ENCODE data around the gene LUZP1.

Gene LUZP1

DNA sequence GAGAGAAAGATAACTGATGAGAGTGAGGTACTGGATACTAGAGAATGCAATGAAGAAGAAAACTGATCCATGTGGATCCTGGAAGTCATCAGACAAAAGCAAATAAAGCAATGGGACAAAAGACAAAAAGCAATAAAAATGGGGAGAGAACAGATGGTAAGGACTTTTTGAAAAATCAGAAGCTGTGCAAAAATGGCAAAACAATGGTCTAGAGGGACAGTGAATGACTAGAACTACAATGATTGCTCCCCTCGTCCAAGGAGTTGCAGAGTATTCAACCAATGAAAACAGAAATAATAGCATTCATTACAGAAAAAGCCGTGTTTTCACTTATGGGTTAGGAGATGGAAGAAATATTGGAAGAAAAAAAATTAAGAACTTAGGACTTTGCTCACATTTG lies 18.5 kb downstream of the LUZP1 start:
- no peak for DNase-seq

DNA sequence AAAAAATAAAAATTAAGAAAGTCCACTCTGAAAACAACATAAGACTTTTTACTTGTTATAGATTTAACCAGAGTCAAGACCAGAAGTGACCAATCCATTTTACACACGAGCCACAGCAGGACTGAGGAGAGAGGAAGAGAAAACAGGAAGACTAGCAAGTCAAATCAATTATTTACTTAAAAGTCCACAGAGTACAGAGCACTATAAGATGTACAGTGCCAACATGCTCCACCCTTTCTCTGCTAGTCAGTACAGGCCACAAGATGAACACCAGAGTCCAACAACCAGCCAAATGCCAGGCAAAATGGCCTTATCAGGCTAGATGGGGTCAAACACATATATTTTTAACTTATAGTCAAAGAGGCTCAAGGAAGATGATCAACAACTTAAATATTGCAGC lies 19.5 kb downstream of the LUZP1 start:
- no peak for DNase-seq

DNA sequence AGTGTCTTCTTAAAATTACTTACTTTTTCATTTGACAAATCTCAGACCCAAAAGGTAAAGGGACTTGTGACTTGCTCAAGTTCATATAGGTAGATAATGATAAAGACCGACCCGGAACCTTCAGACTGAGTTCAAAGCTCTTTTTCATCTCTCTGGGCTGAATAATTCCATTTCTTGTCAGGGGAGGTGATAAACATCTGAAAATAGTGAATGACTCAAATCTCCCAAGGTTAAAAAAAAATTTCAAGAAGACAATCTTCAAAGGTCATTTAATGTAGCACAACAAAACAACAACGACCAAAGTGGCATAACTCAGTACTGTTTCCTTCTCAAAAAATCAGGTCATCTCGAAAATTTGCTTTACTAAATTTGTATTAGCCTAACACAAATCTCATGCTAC lies 20.6 kb downstream of the LUZP1 start:
- DNase-seq, result no peak

DNA sequence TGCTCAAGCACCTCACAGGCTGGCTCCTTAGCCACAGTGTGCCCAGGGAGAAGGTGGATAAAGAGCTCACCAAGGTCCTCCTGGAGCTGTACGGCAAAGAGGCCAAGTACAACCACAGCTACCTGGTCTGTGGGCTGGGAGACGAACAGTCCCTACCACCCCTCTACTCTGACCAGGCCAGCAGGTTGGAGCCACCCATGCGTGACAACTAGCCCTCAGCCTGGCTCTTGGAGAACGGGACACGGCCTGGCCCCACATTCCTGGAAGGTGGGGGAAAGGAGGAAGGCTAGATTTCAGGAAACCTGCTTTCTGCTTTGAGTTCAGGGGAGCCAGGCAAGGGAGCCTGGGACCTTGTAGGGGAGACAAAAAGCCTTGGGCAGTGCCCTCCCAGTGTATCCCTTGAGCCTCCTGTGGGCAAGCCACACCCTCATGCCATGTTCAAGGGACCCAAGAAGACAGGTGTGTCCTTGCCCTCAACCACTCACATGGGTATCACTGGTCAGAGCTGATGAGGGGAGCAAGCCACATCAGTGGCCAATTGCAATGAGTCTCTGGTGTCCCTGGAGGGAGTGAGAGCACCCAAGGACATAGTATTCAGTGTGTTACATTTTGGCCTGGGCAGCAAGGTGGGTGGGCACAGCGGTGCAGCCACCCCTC lies 27.6 kb downstream of the LUZP1 start:
- no peak for DNase-seq

DNA sequence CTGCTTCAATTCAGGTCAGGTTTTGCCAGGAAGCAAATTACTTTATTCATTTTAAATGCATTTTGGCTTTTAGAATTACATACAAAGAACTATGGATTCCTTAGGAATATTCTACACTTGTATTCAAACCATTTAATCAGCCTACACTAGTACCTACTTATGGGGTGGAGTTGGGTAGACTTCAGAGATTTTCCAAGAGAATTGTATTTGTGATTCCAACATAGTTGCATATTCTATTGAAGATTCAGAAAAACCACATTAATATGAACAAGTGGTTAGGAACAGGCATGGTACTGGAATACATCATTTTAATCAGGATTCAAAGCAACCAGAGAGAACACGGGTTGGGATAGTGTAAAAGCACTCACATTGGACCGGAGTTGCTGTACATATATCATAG lies 33.4 kb downstream of the LUZP1 start:
- DNase-seq, result no peak

DNA sequence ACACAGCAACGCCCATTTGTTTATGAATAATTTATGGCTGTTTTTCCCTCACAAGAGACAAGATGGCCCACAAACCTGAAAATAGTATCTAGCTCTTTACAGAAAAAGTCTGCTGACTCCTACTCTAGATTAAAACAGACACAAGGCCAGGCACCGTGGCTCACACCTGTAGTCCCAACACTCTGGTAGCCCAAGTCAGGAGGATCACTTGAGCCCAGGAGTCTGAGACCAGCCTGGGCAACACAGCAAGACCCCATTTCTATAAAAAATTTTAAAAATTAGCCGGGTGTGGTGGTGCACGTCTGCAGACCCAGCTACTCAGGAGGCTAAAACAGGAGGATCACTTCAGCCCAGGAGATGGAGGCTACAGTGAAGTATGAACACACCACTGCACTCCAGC lies 34.6 kb downstream of the LUZP1 start:
- DNase-seq, result no peak

DNA sequence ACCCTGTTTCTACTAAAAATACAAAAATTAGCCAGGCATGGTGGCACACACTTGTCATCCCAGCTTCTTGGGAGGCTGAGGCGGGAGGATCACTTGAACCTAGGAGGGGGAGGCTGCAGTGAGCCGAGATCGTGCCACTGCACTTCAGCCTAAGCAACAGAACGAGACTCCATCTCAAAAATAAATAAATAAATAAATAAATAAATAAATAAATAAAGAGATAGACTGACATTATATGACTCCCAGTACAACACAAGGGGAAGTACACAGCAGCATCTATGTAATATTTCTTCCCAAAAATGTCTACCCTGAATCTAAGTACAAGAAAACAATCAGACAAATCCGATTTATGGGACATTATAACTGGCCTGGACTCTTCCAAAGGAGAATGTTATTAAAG lies 35.1 kb downstream of the LUZP1 start:
- DNase-seq, result no peak

DNA sequence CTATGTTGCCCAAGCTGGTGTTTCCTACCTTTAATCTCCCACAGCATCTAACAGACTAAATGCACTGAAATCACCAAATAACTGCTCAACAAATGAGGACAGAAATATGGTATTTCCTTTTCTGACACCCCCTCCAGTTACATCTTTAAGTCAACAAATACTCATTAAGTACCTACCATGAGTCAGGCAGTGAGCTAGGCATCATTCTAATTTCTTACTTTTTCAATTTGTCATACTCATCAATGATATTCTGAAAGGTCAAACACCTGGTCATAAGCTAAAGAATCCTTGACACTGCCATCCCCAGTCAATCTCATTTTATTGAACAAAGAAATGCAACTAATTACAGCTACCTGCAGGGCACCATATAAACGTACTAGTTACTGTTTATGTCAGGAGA lies 36.6 kb downstream of the LUZP1 start:
- DNase-seq, result no peak

DNA sequence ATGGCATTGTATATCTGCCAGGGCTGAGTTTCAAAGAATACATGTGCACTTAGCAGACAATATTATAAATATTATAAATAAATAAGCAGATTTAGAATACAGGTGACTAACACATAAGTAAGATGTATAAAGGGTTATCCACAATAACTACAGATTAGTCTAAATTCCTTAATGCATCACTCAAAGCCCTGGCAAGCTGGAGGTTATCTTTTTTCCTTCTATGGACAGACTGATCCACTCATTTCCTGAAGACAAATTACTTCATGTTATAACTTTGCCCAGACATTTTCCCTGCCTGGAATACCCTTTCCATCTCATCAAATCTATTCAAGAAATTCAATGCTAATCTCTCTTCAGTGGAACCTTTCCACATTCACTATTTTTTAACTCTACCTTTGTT lies 38.8 kb downstream of the LUZP1 start:
- no peak for DNase-seq

DNA sequence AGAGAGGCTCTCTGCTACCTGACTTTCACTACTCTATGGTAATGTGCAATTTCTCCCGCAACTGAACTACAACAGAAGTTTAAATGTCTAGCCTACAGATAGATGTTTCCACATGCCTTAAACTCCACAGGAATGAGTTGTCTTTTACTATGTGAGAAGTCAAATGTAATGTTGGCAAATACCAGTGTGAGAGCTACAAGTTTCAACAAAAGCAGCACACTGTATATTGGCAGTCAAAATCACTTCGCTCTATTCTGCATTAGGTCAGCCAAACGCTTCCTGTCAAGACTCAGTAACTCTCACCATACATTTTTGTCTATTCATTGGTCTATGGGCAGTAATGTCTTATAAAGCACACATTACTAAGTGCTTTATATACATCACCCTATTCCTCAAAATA lies 41.9 kb downstream of the LUZP1 start:
- DNase-seq, result no peak

DNA sequence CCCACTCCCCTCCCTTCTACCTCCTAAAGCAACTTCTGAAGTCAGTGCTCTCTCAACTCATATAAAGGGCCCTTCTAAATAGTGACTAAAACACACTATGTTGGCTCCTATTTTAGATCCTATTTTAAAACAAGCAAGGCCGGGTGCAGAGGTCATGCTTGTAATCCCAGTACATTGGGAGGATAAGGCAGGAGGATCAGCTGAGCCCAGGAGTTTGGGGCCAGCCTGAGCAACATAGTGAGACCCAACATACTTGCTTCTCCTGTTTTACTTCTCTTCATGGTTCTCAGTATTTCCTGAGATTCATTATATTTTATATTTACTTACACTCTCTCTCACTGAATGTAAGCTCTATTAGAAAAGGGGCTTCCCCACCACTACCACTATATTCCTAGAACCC lies 42.5 kb downstream of the LUZP1 start:
- no peak for DNase-seq

DNA sequence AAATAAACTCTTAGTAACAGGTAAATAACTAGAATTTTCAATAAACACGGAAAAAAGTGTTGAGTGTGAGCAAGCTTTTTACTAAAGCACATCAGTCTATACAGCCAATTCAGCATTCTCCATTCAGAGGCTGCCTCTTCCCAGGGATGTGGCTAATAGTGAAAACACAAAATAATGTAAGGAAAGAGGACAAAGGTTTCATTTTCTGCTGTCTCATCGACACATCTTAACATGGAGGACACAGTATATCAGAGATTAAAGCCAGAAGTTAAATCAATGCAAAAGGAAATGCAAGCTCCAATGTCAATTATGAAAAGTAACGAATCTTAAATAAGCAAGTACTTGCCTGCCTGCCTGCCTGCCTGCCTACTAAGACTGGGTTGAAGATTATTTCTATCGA lies 43.2 kb downstream of the LUZP1 start:
- no peak for DNase-seq

DNA sequence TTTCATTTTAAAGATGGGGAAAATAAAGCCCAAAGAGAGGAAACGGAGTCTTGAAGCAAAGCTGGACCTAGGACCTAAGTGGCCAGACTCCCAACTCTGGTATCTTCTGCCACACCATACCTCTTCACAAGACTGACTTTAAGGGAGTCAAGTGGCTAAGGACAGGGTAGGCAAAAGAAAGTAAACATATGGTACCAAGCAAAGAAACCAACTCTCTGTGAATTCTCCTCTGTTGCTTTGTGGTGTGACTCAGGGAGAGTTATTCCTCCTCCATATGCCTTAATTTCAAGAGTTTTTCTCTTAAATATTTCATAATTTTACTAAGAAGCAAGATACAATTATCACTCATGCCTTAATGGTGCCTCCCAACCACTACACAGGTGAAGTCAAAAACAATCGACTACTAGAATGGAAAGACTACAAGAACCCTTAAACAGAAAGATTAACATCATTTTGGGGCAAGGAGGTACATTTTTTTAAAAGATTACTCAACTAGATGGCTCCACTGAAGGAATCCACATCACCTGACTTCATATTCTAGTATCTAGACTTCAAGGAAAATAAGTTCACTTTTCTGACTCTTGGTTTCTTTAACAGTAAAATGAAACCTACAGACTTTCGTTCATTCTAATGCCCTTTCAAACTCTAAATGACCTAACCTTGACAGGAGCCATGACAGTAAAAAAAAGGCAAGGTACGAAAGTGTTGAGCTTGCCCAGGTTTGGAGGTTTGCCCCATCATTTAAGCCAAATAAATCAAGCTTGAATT lies 44.2 kb downstream of the LUZP1 start:
- no peak for DNase-seq

DNA sequence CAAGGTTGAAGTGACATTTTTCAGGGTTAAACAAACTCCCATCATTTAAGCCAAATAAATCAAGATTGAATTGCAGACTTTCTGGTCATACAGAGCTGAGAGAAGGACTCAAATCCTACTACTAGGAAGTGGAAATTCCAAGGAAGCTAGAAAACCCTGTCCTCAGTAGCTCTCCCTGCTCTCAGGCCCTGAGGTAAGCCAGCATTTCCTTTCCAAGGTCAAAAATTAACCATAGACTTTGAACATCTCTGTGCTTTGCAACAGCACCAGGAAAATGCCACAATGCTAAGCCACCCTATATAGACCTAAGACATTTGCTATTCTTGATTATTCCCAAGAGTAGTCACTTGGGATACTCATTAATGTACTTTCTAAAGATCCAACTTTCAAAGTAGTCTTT lies 45.1 kb downstream of the LUZP1 start:
- DNase-seq, result no peak

DNA sequence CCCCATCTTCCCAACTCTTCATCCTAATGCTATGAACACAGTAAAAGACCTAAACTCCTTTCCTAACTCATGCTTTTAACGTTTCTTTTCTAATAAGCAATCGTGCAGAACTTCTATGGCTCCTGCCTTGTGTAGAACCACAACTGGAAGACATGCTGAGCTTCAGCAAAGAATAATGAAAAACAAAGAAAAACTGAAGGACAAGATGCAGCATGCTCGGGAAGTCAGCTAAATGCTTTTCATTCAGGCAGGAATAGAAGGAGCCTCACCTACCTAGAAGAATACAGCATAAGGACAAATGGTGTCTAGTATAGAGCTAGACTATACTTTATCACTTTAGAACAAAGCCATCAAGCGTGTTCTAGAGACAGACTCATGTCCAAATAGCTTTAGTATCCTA lies 45.9 kb downstream of the LUZP1 start:
- DNase-seq, result no peak

DNA sequence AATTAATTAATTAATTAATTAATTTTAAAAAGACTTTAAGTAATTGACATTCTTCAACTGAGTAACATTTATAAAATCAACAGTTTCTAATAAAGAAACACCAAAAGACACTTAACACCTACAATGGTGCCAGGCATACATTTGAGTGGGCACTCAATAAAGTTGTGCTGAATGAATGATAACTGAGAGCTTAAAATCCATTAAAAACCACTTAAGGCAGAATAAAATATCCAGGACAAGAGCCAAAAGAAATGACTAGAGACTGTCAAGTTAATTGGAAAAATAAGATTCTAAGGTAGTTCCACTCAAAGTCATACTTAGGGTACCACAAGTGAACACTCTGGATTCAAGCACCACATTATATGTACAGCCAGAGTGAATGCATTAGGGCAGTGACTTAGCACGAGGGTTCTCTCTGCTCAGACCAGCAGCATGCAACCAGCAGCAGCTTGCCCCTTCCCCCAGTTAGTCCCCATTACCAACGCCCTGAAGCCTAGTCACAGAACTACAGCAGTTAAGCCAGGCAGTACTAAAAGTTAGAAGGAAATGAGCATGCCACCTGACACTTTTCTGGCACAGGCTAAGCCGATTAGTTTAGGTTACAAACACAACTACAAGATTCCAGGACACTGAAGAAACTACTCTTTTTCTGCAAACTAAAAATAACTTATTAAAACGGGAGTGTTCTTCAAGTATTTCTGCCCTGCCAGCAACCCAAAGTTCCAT lies 46.5 kb downstream of the LUZP1 start:
- no peak for DNase-seq

DNA sequence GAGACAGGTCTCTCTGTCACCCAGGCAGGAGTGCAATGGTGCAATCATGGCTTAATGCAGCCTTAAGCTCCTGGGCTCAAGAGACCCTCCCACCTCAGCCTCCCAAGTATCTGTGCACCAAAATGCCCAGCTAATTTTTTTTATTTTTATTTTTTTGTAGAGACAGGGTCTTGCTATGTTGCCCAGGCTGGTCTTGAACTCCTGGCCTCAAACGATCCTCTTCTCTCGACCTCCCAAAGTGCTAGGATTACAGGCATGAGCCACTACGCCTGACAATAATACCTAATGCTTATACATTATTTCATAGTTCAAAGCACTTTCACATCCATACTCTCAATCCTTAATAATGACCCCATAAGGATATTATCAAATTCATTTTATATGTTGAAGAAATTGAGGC lies 48.3 kb downstream of the LUZP1 start:
- no peak for DNase-seq

DNA sequence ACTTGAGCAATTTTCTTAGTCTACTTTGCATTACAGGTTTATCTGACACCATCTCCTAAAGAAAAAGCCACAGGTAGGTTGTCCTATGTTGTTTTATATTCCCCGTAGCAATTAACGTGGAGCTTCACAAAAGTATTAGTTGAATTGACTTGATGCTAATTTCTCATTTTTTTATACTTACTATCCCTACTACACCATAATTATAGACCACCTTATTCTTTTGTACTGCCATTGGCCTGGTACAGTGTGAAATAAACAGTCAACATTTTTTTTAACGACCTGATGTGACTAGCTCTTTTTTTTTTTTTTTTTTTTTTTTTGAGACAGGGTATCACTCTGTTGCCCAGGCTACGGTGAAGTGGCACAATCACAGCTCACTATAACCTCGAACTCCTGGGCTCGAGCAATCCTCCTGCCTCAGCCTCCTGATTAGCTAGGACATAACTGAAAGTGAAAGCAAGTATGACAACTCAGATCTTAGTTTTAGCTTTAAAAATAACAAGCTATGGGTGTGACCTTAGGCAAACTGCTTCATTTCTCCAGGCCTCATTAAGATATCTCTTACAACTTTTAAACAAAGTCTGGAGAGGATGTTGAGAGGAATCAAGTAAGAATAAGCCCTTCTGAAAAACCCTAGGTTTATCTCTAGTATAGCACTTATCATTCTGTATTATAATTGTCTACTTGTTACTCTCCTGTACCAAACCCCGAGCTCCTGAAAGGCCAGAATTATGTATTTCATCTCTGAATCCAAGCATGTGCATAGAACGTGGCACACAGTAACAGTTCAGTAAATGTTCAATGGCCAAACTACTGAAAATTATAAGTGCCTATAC lies 49.5 kb downstream of the LUZP1 start:
- DNase-seq, result no peak

DNA sequence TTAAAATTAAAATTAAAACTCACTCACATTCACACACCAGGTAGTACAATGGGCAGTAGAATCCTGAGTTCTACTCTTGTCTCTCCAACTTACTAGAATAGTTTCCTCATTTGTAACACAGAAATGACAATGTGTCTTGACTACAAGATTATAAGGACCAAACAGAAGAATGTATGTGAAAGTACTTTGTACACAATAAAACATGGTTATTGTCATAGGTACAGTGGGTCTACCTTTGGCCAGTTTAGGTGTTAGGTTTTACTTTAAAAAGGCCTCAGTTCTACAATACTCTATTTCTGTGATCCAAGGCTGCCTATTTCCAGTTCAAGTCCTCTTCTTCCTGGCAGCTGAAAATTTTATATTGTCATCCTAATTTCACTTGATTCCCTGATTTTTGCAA lies 50.2 kb downstream of the LUZP1 start:
- DNase-seq, result no peak

DNA sequence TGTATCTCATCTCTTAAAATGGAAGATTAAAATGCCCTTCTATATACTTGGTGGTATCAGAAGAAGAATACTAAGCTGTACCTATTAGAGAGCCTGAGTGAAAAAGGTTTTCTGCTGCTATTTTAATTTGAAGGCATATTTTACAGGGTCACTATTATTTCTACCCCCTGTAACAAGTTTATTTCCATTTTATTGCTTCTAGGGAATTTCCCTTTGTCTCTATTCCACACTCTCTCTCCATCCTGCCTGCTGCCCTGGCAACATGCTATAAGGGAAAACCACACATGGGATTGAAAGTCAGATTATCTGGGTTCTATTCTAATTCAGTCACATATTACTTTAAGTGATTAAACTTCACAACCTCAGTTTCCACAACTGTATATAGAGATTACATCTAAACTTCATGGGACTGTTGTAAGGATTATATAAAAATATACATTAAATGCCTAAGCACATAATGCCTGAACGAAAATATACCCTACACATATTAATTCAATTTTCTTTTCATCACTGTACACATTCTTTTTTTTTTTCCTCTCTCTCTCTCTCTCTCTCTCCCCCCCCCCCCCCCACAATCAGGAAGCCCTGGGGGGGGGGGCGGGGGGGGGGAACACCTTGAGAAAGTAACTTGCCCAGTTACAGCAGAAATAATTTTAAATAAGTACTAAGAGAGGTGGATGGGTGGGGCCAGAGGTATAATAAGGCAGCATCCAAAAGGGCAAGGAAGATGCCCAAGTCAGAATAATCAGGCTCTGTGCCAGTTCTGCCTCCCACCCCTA lies 51.5 kb downstream of the LUZP1 start:
- no peak for DNase-seq

DNA sequence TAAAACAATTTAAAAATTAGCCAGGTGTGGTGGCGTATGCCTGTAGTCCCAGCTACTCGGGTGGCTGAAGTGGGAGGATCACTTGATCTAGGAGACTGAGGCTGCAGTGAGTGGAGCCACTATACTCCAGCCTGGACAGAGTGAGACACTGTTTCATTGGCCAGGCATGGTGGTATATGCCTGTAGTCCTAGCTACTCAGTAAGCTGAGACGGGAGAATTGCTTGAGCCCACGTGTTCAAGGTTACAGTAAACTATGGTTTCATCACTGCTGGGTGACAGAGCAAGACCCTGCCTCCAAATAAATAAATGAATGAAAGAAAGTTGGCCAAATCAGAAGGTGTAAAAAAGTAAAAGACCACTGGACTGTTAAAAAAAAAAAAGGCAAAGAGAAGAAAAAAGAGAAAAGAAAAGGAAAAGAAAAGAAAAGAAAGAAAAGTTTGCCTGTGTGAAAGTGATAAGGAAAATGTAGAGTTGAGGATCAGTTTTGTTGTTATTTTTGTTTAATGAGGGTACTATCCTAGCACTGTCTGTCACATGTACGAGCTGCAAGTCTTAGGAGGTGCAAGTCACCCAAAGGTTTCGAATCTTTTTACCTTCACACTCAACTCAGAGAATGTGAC lies 52.3 kb downstream of the LUZP1 start:
- no peak for DNase-seq
